Glomerular visceral epithelial cell (primary cell): ENCODE measurements around the gene POTEF.
"Not testable (repeated sequence)": the region's sequence is repeated elsewhere in the genome, so short reads cannot be mapped to it uniquely, and the experiment has no call there.

ENCODE experiments used
- DNase-seq: peaks from one replicate; pipeline ENCODE4 v3.0.0-alpha.2; 2016; ENCODE audit errors: extremely low spot score

The POTEF gene

GRCh38 chr2:130152816-130153595, 24.0 kb upstream of the POTEF start:
- DNase-seq = no peak

DNA sequence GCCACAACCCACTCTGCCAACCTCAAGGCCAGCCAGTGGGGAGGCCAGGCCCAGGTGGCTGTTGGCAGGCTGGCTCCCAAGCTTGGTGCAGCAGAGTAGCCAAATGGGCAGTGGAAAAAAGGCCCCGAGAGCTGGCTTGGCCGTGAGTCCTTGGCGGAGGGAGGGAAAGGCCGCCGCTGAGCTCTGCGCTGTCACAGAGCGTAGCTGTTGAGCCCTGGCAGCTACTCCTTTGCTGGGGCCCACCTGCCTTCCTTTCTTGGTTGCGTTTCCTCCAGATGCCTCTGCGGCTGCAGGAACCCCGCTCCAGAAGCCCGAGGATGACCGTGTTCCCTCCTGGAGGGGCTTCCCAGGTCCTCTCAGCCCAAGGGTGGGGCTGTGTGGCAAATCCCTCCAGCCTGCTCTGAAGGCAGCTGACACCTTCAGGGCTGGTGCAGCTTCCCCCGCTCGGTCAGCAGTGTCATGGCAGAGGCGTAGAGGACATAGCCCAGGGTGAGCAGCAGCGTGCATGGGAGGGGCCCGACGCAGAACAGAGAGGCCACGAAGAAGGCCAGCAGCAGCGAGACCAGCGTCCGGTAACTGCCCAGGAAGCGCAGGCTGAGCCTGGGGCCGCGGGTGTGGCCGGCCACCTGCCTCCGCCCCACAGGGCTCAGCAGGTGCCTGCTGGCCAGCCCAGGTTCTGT, 23.3 kb upstream of the POTEF start:
- DNase-seq = not testable (repeated sequence)

DNA sequence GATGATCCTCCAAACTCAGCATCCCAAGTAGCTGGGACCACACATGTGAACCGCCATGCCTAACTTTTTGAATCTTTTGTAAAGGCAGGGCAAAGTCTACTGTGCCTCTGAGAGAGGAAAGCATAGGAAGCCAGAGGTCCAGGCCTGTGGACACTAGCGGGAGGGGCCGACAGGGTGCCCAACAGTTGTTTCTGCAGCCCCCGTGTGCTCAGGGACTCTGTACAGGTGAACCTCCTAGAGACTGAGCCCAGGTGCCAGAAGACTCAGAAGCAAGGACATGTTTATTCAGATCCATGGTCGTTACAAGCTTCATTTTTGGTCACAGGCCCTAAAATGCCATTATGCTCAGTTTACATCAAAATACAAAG, 22.1 kb upstream of the POTEF start:
- not testable (repeated sequence) for DNase-seq

DNA sequence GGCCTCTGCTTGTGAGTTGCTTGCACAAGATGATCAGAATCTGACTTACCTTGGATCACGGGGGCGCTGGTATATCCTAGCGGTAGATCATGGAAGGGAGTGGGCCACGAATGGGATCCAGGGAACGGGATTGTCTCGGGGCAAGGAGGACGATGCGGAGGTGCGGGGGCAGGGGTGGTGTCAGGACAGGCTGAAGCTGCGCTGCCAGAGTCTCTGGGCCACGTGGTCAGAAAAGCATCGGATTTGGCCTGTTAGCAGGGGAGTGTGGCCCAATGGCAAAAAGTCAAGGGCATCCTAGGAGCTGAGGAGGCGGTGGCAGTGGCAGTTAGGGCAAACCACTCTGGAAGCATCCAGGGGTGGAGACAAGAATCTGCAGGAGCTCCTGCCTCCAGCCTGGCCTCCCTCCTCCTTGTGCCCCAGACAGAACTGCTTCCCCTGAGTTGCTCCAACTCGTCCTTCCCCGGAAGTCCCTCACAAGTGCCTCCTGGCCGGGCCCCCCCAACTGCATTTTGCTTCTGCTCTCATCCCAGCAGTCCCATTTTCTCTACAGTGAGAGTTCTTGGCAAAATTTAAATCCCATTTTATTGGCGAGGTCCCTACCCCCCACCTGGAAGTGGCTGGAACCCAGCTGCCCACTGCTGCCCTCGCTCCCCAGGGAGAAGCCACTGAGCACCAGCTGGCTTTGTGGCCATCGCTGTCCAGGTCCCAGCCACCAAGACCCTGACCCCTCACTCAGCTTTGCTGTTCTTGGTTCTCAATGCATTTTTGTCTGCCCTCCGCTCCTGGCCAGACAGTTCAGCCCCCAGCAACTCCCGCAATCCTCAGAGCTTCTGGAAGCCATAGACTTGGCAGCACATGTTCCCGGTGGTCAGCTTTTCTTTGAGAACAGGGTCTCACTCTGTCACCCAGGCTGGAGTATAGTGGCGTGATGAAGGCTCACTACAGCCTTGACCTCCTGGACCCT, 21.4 kb upstream of the POTEF start:
- DNase-seq = no peak

DNA sequence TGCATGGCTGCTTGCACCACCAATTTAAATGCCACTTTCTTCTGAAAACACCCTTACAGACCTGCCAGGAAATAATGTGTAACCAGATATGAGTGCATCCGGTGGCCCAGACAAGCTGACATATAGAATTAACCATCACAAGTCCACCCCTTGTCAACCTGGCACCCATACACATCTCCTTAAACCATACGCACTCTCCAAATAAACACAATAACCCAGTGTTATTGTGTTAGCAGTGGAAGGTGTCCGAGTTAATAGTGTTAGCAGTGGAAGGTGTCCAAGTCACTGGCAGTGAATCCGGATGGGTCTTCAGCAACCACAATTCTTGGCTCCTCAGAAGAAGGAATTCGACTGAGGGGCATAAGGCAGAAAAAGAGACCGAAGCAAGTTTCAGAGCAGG, 19.5 kb upstream of the POTEF start:
- not testable (repeated sequence) for DNase-seq

DNA sequence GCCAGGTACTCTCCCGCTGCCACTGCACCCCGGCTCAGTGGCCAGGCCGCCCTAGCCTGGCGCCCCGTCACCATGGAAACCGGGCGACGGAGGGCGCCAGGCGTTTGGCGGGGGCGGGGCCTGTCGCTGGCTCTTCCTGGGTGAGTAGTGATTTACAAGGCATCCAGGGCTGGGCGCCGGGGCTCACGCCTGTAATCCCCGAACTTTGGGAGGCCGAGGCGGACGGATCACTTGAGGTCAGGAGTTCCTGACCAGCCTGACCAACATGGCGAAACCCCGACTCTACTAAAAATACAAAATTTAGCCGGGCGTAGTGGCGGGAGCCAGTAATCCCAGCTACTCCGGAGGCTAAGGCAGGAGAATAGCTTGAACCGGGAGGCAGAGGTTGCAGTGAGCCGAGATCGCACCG, 16.0 kb upstream of the POTEF start, which contains the start of gene CCDC74B:
Gene CCDC74B, minus strand, starts transcription at position 107 of the 409 bp plus-strand sequence. CDS start 116 bp downstream, outside the sequence.
- DNase-seq = peak; percentile 70

DNA sequence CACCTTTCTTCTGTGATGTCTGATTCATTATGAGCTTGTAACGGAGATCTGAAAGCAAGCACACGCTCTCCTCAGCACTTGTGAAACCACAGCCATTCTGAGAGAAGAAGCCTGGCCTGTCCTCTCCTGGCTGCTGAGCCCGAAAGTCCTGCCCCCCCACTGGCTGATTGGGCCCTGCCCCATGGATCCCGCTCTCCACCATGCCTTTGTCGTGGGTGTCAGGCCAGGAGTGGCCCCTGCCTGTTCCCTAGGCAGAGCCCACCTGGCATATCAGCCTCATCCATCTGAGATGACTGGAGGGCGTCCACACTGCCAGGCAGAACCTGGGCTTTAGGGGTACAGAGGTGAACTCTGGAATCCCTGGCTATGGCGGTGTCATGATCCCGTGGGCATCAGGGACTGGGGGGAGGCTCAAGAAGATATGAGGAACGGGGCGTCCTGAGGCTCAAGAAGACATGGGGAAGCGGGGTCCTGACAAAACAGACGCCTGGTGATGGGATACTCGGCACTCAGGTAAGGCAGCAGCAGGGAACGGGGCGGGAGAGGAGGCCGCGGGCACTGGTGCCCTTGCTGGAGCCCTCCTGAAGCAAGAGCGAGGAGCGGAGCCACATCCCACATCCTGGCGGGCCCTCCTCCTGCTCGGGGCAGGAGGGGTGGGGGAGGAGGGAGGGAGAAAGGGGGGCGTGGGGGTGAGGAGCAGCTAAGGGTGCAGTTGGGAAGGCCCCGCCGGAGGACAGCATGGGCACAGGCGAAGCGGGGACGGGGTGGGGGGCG, 14.4 kb upstream of the POTEF start:
- DNase-seq = not testable (repeated sequence)

DNA sequence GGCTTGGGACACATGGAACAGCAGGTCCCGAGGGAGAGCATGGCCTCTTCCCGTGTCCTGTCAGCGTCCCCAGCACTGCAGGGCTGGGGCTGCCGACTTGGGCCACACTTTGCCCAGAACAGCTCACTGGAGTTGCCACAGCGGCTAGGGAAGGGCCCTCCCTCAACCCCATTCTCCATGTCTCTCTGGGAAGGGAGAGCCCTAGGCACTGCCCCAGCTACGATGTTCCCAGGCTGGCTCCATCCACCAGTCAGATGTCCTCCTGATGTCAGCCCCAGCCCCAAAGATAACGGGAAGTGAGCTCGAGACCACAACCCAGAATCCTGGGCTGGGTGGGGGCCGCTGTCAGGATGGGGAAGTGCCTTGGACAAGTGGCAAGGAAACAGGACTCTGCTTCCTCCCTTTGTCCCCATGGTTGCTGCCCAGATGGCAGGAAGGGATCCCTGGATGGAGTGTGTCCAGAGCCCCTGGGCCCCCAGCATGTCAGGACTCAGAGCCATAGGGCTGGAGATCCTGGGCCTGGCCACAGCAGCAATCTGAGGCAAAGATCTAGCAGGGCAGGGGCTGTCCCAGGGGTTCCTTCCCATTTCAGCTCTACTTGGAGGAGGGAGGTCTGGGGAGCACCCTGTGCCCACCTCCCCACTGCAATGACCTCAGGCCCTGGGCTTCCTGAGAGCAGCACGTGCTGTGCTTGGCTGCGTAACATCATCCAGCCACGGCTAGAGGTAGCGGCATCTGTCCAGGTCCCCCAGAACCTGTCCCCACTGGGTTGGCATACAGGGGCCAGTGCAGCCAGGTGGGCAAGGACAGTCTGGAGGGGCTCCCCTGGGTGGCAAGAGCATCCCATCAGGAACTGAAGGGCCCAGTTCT, 13.6 kb upstream of the POTEF start:
- DNase-seq = not testable (repeated sequence)

DNA sequence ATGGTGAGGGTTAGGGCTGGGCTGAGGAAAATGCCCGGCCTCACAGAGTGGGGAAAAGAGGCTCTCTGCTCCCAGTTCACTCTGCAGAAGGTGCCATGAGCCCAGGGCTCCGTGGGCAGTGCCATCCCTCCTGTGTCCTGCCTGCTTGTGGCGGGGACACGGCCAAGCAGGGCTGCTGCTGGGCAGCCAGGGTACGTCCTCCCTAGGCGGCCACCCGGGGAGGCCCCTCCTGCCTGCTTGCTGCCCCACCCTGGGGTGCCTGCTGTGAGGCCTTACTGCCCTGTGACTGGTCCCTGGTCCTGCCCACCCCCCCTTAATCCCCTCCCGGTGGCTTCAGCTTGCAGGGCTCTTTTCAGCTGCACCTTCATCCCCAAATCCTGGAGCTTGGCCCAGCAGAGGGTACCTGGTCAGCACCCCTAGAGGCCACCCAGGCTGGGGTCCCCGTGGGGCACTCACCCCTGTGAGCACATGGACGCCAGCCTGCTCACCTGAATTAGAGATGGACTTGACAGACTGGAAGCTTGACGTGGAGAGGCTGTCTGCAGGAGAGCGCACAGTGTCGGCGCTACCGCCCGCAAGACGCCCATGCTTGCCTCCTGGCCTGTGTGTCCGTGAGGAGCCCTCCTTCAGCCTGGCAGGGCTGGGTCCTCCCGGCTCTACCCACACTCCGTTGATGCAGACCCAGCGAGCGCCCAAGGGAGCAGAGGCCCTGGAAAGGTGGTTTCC, 12.8 kb upstream of the POTEF start:
- not testable (repeated sequence) for DNase-seq

GRCh38 chr2:130141002-130141401, 12.0 kb upstream of the POTEF start:
- not testable (repeated sequence) for DNase-seq

DNA sequence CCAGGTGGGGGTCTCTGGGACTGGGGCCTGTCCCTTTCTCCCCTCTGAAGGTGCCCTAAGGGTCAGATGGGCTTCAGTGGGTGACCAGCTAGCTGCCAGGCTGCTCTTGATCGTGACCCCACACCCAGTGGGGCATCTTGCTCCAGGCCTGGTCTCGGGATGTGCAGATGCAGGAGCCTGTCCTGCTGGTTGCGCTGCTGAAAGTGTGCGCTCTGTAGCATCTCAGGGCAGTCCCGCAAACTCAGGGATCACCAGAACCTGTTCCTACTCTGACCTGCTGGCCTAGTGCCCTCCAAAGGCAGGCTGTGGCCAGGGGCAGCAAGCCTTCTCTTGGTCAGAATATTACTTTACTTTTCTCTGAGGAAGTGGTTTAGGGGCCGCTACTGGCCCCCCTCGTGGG, 11.5 kb upstream of the POTEF start:
- not testable (repeated sequence) for DNase-seq

GRCh38 chr2:130139331-130140280, 10.6 kb upstream of the POTEF start:
- DNase-seq = not testable (repeated sequence)

DNA sequence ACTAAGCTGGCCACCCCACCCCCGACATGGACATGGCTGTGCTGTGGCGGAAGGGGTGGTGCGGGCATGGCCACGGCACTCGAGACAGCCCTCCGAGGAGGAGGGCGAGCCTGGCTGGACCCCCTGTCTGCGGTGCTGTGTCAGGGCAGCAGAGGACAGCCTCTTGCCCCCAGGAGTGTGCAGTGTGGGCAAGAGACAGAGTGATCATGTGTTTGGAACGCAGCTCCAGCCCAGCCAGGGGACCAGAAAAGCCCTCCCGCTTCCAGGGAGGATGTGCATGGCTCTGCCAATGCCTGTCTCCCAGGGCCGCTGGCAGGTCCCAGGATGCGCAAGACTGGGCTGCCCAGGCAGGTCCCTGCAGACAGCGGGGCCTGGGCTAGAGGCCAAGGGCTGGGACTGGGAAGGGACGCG, 9.8 kb upstream of the POTEF start:
- not testable (repeated sequence) for DNase-seq

GRCh38 chr2:130138326-130138725, 9.3 kb upstream of the POTEF start:
- DNase-seq = not testable (repeated sequence)

DNA sequence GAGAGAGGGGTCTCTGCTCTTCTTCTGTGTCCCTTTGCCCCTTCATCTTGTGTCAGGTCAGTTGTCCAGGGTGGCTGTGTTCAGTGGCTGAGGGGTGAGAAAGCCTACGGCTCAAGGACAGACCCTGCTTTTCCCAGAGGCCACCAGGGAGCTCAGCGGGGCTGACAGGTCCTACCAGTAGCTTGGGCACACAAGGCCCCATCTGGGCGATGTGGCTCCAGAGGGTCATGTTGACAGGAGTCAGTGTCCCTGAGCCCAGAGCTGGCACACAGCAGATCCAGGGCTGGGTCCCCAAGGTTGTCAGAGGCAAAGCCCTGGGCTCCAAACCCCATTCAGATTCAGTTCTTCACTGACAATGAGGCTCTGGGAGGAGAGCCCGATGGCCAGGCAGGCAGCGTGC, 8.1 kb upstream of the POTEF start:
- DNase-seq = not testable (repeated sequence)

DNA sequence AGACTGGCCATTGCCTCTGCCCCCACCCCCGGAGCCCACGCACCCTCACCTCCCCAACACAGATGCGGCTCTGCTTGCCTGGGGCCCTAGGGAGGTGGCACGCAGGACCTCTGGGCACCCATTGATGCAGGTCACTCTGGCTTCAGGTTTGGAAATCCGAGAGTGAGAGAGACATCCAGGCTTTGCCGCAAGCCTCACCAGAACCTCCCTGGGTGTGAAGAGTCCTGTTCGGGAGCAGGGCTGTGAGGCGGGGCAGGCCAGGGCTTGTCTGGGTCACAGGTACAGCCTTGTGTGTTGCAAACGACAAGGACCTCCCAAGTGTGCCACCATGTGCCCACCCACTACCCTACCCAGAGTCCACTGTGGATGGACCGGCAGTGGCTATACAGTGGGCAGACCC, 7.5 kb upstream of the POTEF start:
- DNase-seq = not testable (repeated sequence)

GRCh38 chr2:130135692-130136541, 6.9 kb upstream of the POTEF start:
- DNase-seq = no peak
